ENCODE results near the gene FEV.

FEV gene

DNA sequence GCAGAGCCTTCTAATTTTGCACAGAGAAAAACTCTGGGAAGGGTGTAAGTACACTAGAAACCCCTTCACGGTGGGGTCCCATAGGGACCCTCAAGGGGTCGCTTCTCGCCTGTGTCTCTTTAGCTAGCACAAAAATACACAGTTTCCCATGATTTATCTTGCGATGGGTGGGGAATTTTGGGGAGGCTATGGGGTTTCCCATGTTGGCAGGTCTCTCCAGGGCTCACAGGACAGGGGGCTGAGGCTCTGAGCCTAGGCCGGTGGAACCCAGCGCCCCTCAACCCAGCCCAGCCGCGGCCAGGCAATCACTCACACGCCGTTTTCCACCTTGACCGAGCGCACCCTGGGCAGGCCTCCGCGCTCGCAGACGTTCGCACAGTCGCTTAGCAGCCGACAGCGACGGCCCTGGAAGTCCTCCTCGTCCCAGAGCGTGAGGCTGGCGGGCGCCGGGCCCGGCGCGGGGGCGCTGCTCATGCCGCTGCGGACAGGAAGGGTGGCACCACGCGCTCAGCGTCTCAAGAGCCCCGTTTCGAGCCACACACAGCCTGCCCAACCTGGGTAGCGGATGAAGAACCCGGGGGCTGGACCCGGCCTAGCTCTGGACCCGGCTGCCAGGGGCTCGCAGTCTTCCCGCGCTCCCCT, 7.8 kb upstream of the FEV start:
- no peak overlapping the region for H3K4me3 ChIP-seq (ENCODE audit: low read length)
- DNase-seq (ENCODE audit: low read depth) = no peak
- TF ChIP-seq, protein P1, sequence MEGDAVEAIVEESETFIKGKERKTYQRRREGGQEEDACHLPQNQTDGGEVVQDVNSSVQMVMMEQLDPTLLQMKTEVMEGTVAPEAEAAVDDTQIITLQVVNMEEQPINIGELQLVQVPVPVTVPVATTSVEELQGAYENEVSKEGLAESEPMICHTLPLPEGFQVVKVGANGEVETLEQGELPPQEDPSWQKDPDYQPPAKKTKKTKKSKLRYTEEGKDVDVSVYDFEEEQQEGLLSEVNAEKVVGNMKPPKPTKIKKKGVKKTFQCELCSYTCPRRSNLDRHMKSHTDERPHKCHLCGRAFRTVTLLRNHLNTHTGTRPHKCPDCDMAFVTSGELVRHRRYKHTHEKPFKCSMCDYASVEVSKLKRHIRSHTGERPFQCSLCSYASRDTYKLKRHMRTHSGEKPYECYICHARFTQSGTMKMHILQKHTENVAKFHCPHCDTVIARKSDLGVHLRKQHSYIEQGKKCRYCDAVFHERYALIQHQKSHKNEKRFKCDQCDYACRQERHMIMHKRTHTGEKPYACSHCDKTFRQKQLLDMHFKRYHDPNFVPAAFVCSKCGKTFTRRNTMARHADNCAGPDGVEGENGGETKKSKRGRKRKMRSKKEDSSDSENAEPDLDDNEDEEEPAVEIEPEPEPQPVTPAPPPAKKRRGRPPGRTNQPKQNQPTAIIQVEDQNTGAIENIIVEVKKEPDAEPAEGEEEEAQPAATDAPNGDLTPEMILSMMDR (conservative IDR thresholded peaks at IDR 0.05; ENCODE audit: low read depth, low read length) = no peak

GRCh38 chr2:218992196-218992595, 7.2 kb upstream of the FEV start:
- DNase-seq (ENCODE audit: low read depth) = no peak
- TF ChIP-seq, protein P1 (conservative IDR thresholded peaks at IDR 0.05; ENCODE audit: low read depth, low read length) = no peak
- H3K4me3 ChIP-seq (ENCODE audit: low read length) = no peak overlapping the region

GRCh38 chr2:218991674-218992168, 6.7 kb upstream of the FEV start:
- no peak overlapping the region for H3K4me3 ChIP-seq (ENCODE audit: low read length)
- TF ChIP-seq, protein P1 (conservative IDR thresholded peaks at IDR 0.05; ENCODE audit: low read depth, low read length) = no peak
- DNase-seq (ENCODE audit: low read depth) = no peak

- no peak for DNase-seq (ENCODE audit: low read depth)
- TF ChIP-seq, protein P1 (conservative IDR thresholded peaks at IDR 0.05; ENCODE audit: low read depth, low read length) = no peak
- no peak overlapping the region for H3K4me3 ChIP-seq (ENCODE audit: low read length)
Observed at GRCh38 chr2:218990612-218991011, 5.6 kb upstream of the FEV start.

GRCh38 chr2:218990052-218990451, 5.1 kb upstream of the FEV start:
- no peak for DNase-seq (ENCODE audit: low read depth)
- H3K4me3 ChIP-seq (ENCODE audit: low read length) = no peak overlapping the region
- TF ChIP-seq, protein P1 (conservative IDR thresholded peaks at IDR 0.05; ENCODE audit: low read depth, low read length) = no peak

DNA sequence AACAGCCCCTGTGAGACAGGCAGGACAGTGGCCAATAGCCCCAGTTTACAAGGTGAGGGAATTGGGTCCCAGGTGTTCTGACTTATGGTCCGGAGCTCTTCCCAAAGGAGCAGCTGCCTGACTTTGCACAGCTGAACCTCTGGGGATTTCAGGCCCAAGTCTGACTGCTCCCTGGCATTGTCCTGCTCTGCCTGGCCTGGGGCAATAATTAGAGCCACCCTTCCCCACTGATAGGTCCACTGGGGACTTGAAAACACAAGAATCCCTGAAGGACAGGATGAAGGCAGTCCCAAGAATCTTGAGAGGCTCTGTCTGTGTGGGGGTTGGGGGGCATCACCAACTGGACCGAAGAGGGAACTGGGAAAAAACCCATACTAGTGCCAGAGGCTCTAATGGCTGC, 3.7 kb upstream of the FEV start:
- H3K4me3 ChIP-seq (ENCODE audit: low read length) = no peak overlapping the region
- TF ChIP-seq, protein P1 (conservative IDR thresholded peaks at IDR 0.05; ENCODE audit: low read depth, low read length) = no peak
- DNase-seq (ENCODE audit: low read depth) = no peak

- TF ChIP-seq, protein P1 (conservative IDR thresholded peaks at IDR 0.05; ENCODE audit: low read depth, low read length) = no peak
- no peak overlapping the region for H3K4me3 ChIP-seq (ENCODE audit: low read length)
- DNase-seq (ENCODE audit: low read depth) = no peak
Observed at GRCh38 chr2:218988164-218988563, 3.2 kb upstream of the FEV start.

Data from retinal pigment epithelial cell (primary cell).